Fibroblast of pulmonary artery (primary cell): ENCODE results near the gene CDK14.

Source experiments
- DNase-seq: peaks from one replicate; pipeline ENCODE4 v3.0.0-alpha.2; 2010; ENCODE audit warnings: low read depth
- H3K4me3 ChIP-seq: replicated peaks from 2 replicates; pipeline ENCODE4 v1.5.1; 2011; ENCODE audit warnings: low read depth, mild to moderate bottlenecking, control low read depth, low read length, moderate library complexity
- TF ChIP-seq, protein P1 (sequence below): IDR thresholded peaks from 2 replicates; pipeline ENCODE4 v1.5.1; 2011; ENCODE audit warnings: mild to moderate bottlenecking, control low read depth, low read length, inconsistent platforms; ENCODE audit errors: missing control alignments

The CDK14 gene

DNA sequence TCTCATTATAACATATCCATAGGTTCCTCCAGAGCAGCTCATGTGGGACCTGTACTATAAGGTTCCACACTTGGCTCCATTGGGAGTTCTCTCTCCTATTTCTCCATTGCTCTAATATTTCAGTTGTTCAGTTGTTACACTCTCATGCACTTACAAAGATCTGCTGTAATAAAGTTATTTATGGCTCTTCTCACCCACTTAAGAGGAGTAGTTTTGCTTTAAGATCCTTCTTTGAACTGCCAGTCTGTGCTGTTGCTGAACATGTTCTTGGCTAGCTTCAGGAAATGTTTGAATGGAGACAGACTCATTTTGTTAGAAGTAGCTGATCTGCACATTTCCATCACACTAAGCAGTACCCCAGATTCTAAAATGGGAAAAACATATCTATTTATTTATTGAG lies 250.1 kb downstream of the CDK14 start:
- TF ChIP-seq, protein P1, sequence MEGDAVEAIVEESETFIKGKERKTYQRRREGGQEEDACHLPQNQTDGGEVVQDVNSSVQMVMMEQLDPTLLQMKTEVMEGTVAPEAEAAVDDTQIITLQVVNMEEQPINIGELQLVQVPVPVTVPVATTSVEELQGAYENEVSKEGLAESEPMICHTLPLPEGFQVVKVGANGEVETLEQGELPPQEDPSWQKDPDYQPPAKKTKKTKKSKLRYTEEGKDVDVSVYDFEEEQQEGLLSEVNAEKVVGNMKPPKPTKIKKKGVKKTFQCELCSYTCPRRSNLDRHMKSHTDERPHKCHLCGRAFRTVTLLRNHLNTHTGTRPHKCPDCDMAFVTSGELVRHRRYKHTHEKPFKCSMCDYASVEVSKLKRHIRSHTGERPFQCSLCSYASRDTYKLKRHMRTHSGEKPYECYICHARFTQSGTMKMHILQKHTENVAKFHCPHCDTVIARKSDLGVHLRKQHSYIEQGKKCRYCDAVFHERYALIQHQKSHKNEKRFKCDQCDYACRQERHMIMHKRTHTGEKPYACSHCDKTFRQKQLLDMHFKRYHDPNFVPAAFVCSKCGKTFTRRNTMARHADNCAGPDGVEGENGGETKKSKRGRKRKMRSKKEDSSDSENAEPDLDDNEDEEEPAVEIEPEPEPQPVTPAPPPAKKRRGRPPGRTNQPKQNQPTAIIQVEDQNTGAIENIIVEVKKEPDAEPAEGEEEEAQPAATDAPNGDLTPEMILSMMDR = no peak
- no peak for DNase-seq
- H3K4me3 ChIP-seq = no peak overlapping the region

DNA sequence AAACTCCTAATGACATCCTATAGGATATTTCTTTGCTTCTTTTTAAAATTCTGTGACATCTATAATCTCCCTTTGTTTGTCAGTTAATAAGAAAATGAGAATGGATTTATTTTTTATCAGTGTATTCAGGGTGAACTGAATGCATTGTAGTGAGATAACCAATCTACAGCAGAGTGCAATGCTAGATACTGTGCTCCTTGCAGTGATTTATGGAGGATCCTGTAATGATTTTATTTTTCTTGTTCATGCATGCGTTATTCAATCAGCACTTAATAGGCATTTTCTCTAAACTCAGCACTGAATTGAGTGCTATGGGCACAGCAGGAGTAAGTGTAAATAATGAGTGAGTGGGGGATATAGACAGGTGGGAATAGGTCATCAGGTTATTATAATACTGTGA lies 253.9 kb downstream of the CDK14 start:
- TF ChIP-seq, protein P1 = no peak
- no peak for DNase-seq
- no peak overlapping the region for H3K4me3 ChIP-seq

DNA sequence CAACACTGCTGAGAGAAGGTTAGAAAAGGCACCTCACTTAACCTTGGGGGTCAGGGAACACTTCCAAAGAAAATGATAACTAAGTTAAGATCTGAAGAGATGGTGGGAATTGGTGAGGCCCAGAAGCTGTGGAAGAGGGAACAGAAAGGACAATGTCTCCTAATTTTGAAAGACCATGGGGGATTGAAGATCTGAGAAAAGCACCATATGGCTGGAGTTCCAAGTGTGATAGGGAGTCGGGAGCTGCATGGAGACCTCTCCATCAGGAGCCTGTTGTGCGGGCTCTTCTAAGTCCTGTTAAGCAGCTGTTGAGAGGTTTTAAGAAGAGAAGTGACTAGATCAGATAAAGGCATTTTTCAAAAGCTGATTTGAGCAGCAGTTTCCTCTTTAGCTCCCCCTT lies 254.3 kb downstream of the CDK14 start:
- H3K4me3 ChIP-seq = no peak overlapping the region
- TF ChIP-seq, protein P1 = no peak
- no peak for DNase-seq

DNA sequence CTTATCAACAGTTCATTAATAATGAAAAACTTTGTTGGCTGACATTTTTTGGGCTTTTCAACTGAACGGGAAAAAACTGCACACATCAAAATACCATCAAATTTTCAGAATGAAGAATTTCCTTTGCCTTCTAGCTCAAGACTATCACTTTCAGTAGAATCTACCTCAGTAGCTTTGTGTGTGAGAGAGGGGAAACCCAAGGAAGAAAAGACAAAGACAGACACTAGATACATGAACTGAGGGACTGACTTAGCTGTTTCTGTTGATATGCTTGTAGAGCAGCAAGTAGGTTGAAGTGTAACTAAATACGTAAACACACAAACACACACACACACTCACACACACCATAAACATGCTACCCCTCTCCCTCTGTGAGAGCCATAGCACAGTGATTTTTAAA lies 257.1 kb downstream of the CDK14 start:
- DNase-seq = no peak

DNA sequence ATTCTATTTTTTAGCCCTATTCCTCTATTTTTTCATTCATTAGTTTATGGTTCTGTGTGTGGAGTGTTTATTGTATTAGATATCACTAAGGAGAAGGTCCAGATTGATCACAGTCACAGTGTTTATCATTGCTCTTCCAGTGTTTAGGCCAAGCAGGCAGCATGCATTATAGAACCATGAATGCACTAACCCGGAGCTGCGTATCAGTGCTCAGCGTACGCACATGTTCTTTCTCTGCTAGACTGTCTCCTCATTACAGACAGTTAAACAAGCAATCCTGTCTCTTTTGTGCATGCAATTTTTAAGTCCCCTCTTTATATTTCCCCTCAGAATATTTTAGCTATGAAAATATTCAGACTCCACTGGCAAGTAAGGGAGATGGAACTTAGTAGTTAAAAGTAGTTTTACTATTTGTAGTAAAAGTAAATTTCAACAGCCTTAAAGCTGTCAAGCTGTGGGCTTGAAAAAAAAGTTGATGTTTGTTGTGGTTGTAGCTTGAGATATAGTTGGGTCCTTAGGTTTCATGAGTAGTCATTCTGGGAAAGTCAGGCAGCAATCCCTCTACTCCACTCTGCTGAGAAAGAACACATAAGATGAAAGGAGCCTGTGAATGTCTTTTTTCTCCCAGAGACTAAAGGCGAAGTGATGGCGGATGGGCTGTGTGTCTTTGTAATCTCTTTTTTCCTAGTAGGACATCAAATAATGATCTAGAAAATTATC lies 260.4 kb downstream of the CDK14 start:
- TF ChIP-seq, protein P1 = no peak
- DNase-seq = no peak
- no peak overlapping the region for H3K4me3 ChIP-seq

More for the DNA sequence above, 257.1 kb downstream of the CDK14 start:
- TF ChIP-seq, protein P1 = no peak
- no peak overlapping the region for H3K4me3 ChIP-seq

DNA sequence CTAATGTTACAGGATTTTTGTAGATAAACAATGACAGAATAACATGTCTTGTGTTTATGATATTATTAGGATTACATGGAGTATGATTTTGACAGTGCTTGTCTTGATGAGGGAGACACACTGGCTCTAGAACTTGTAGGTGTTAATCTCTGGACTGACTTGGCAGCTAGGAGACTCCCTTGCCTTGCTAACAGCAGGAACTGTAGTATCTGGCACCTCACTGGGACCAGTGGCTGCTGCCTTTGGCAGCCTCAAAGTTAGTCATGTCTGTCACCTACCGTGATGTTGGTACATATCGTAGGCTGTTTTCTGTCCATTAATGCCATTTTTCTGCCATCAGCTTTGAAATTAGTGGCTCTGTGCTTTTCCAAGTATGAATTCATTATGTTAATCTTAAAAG lies 261.5 kb downstream of the CDK14 start:
- DNase-seq = no peak
- TF ChIP-seq, protein P1 = no peak
- no peak overlapping the region for H3K4me3 ChIP-seq

DNA sequence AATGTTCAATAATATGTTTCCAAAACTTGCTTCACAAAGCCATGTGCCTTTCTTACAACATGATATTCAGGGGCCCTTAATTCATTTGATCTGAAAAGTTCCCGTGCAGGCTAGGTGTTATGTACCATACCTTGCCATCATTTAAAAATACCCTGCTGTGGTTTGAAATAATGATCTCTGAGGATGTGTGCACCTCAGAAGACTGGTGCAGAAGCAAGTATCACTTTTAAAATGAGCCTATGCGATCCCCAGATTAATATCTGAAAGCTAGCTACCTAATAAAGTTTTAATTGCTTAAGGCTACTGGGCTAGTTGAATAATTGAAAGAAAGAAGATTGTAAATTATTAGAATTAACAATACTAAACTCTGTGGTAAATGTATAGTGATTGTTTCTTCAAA lies 262.4 kb downstream of the CDK14 start:
- no peak for DNase-seq
- TF ChIP-seq, protein P1 = no peak
- H3K4me3 ChIP-seq = no peak overlapping the region
